GM21737 (cell line): ENCODE data around the gene LGALS13.

Experiments
- ATAC-seq: cut with Tn5 transposase; IDR thresholded peaks from one replicate; pipeline ENCODE4 v1.9.1; 2021; ENCODE audit warnings: mild to moderate bottlenecking, moderate library complexity; ENCODE audit not compliant: unreplicated experiment

LGALS13 gene

GRCh38 chr19:39602224-39602623 is at the start of gene LGALS13:
Gene LGALS13, plus strand, starts transcription at chr19:39602524. Its CDS starts 45 bp downstream, at chr19:39602569.
- ATAC-seq = no peak

GRCh38 chr19:39553082-39553652 is 49.2 kb upstream of the LGALS13 start:
- no peak for ATAC-seq

- no peak for ATAC-seq
These were observed 47.5 kb upstream of the LGALS13 start for GRCh38 chr19:39554701-39555311.

- ATAC-seq = no peak
These were observed 46.4 kb upstream of the LGALS13 start for GRCh38 chr19:39555883-39556282.

- no peak for ATAC-seq
These were observed 44.3 kb upstream of the LGALS13 start for GRCh38 chr19:39557811-39558623.

- no peak for ATAC-seq
These were observed 43.7 kb upstream of the LGALS13 start for GRCh38 chr19:39558624-39559117.

GRCh38 chr19:39563408-39563807 is 38.9 kb upstream of the LGALS13 start:
- no peak for ATAC-seq

- ATAC-seq = no peak
These were observed 36.3 kb upstream of the LGALS13 start for GRCh38 chr19:39566064-39566463.

- no peak for ATAC-seq
These were observed 33.7 kb upstream of the LGALS13 start for GRCh38 chr19:39568604-39569003.

- no peak for ATAC-seq
These were observed 19.9 kb upstream of the LGALS13 start for GRCh38 chr19:39582442-39582841.

- ATAC-seq = no peak
These were observed 19.3 kb upstream of the LGALS13 start for GRCh38 chr19:39582891-39583625.

GRCh38 chr19:39587496-39587895 is 14.8 kb upstream of the LGALS13 start:
- no peak for ATAC-seq

- no peak for ATAC-seq
These were observed 14.3 kb upstream of the LGALS13 start for GRCh38 chr19:39588066-39588465.

- no peak for ATAC-seq
These were observed 12.1 kb upstream of the LGALS13 start for GRCh38 chr19:39590265-39590664.

GRCh38 chr19:39592381-39592780 is 9.9 kb upstream of the LGALS13 start:
- no peak for ATAC-seq

- no peak for ATAC-seq
These were observed 6.4 kb upstream of the LGALS13 start for GRCh38 chr19:39595950-39596349.

- no peak for ATAC-seq
These were observed 5.4 kb upstream of the LGALS13 start for GRCh38 chr19:39596911-39597310.

- ATAC-seq = no peak
These were observed 3.2 kb upstream of the LGALS13 start for GRCh38 chr19:39599116-39599515.

- no peak for ATAC-seq
These were observed 1.5 kb downstream of the LGALS13 start for GRCh38 chr19:39603825-39604224.

- ATAC-seq = no peak
These were observed 4.7 kb downstream of the LGALS13 start for GRCh38 chr19:39607021-39607420.

GRCh38 chr19:39607561-39607960 is 5.2 kb downstream of the LGALS13 start:
- no peak for ATAC-seq
